Astrocyte (in vitro differentiated cells and primary cell): ENCODE data around the gene BRINP1. TPM values are rescaled to one million over a fixed set of nuclear protein-coding genes. Genes with fewer than 3 reads are reported as not detected.

Experiments
- DNase-seq: peaks from one replicate; pipeline ENCODE4 v3.0.0-alpha.2; 2010; ENCODE audit warnings: low read depth
- FAIRE-seq: peaks from 2 replicates; lab custom pipeline; 2011; peaks lifted over from hg19 to GRCh38; lab: Jason Lieb, UNC
- H2AFZ ChIP-seq: 2 replicates; pipeline ENCODE4 v1.6.0; 2012; ENCODE audit warnings: low read depth, low read length, inconsistent platforms
- H3K27ac ChIP-seq: 2 replicates; pipeline ENCODE4 v1.5.1; 2011; ENCODE audit warnings: low read depth, low read length, inconsistent platforms
- H3K27me3 ChIP-seq: 2 replicates; pipeline ENCODE4 v1.6.0; 2011; ENCODE audit warnings: low read length, inconsistent platforms; ENCODE audit not compliant: insufficient read depth
- H3K36me3 ChIP-seq: 2 replicates; pipeline ENCODE4 v1.5.1; 2011; ENCODE audit warnings: low read length, inconsistent platforms; ENCODE audit not compliant: insufficient read depth
- H3K4me1 ChIP-seq: 2 replicates; pipeline ENCODE4 v1.5.1; 2011; ENCODE audit warnings: low read length, inconsistent platforms; ENCODE audit not compliant: insufficient read depth
- H3K4me2 ChIP-seq: 2 replicates; pipeline ENCODE4 v1.6.0; 2012; ENCODE audit warnings: low read length, inconsistent platforms
- H3K4me3 ChIP-seq: 2 replicates; pipeline ENCODE4 v1.5.1; 2011; ENCODE audit warnings: low read depth, mild to moderate bottlenecking, low read length, inconsistent platforms; ENCODE audit not compliant: insufficient read depth
- H3K79me2 ChIP-seq: 2 replicates; pipeline ENCODE4 v1.6.0; 2012; ENCODE audit warnings: mild to moderate bottlenecking, low read length, inconsistent platforms; ENCODE audit not compliant: insufficient read depth
- H3K9ac ChIP-seq: 2 replicates; pipeline ENCODE4 v1.6.0; 2012; ENCODE audit warnings: mild to moderate bottlenecking, low read length, inconsistent platforms
- H3K9me3 ChIP-seq: 2 replicates; pipeline ENCODE4 v1.5.1; 2012; ENCODE audit warnings: low read depth, mild to moderate bottlenecking, low read length, inconsistent platforms; ENCODE audit not compliant: insufficient read depth
- H4K20me1 ChIP-seq: 2 replicates; pipeline ENCODE4 v1.6.0; 2012; ENCODE audit warnings: low read length, inconsistent platforms; ENCODE audit not compliant: insufficient read depth
- H3K27ac Mint-ChIP-seq: one replicate; pipeline ENCODE4 v1.8.0; 2021; ENCODE audit warnings: mild to moderate bottlenecking, mixed read lengths; ENCODE audit not compliant: unreplicated experiment
- H3K27me3 Mint-ChIP-seq: one replicate; pipeline ENCODE4 v1.8.0; 2021; ENCODE audit warnings: low read depth, mixed read lengths; ENCODE audit not compliant: unreplicated experiment
- H3K36me3 Mint-ChIP-seq: one replicate; pipeline ENCODE4 v1.8.0; 2021; ENCODE audit warnings: low read depth, mixed read lengths; ENCODE audit not compliant: unreplicated experiment
- H3K4me1 Mint-ChIP-seq: one replicate; pipeline ENCODE4 v1.8.0; 2021; ENCODE audit warnings: low read depth, mixed read lengths; ENCODE audit not compliant: unreplicated experiment
- H3K4me3 Mint-ChIP-seq: one replicate; pipeline ENCODE4 v1.8.0; 2021; ENCODE audit warnings: mild to moderate bottlenecking, moderate library complexity, mixed read lengths; ENCODE audit not compliant: unreplicated experiment
- H3K9me3 Mint-ChIP-seq: one replicate; pipeline ENCODE4 v1.8.0; 2021; ENCODE audit warnings: mild to moderate bottlenecking, mixed read lengths; ENCODE audit not compliant: unreplicated experiment
- EZH2 ChIP-seq: IDR thresholded peaks from 2 replicates; pipeline ENCODE4 v1.6.1; 2012; ENCODE audit warnings: mild to moderate bottlenecking, low read length, inconsistent platforms; ENCODE audit not compliant: insufficient read depth
- total RNA-seq: library from RNA; stranded (reverse); gene quantifications from 2 replicates; pipeline ENCODE4 v1.2.1, GENCODE V29; 2021
- TF ChIP-seq, protein P1 (sequence below): IDR thresholded peaks from 2 replicates; pipeline ENCODE4 v1.5.1; 2011; ENCODE audit warnings: low read depth, mild to moderate bottlenecking, inconsistent platforms, low read length, moderate library complexity; ENCODE audit not compliant: insufficient read depth

The BRINP1 gene
- total RNA-seq, 1 donor from 2014 or later = 2.2 TPM

DNA sequence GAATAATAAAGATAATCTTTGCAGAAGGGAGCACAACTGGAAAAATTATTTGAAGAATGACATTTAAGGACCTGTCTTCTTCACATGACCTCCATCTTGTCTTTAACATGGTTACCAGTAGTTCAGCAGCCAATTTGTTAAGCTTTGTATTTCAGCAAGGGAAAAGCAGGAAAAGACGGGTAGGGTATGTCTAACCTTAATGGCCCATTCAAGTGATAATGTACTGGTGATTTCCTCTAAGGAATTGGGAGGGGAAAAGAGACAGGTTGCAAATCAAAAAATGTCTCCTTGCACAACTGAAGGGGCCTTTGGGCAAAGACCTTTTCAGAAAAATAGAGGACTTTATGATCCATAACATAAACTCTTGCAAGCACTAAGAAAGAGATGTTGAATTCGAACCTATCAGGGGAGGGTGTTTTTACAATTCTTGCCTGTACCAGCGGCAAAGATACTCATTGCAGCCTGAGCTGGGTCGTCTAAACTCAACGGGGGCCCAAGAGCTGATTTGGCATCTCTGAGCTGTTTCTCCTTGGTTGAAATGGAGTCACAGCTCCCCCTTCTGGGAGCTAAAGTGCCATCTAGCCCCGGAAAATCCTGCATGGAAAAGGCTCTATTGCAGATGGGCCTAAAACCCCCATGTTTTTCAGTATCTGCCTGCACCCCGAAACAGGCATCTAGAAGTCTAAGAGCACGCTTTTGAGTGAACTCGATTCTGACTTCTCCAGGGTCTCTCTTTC lies 3.8 kb downstream of the BRINP1 start:
- DNase-seq (no peak), FAIRE-seq (no peak)
- H3K27me3 ChIP-seq = peaks cover 16% of the 10 kb centered on the region
- no peaks in the 10 kb centered on the region for H3K36me3 ChIP-seq
- TF ChIP-seq, protein P1, sequence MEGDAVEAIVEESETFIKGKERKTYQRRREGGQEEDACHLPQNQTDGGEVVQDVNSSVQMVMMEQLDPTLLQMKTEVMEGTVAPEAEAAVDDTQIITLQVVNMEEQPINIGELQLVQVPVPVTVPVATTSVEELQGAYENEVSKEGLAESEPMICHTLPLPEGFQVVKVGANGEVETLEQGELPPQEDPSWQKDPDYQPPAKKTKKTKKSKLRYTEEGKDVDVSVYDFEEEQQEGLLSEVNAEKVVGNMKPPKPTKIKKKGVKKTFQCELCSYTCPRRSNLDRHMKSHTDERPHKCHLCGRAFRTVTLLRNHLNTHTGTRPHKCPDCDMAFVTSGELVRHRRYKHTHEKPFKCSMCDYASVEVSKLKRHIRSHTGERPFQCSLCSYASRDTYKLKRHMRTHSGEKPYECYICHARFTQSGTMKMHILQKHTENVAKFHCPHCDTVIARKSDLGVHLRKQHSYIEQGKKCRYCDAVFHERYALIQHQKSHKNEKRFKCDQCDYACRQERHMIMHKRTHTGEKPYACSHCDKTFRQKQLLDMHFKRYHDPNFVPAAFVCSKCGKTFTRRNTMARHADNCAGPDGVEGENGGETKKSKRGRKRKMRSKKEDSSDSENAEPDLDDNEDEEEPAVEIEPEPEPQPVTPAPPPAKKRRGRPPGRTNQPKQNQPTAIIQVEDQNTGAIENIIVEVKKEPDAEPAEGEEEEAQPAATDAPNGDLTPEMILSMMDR = peak; percentile 52
- no peak for TF ChIP-seq EZH2
- Mint-ChIP-seq H3K27ac (no peak overlapping the region), H3K9me3 (peaks cover 3% of the 10 kb centered on the region), H3K4me1 (no peaks in the 10 kb centered on the region), H3K36me3 (no peaks in the 10 kb centered on the region), H3K27me3 (peaks cover 22% of the 10 kb centered on the region), H3K4me3 (no peak overlapping the region)
- no peaks in the 10 kb centered on the region for H3K79me2 ChIP-seq
- no peak overlapping the region for H3K27ac ChIP-seq
- H3K4me3 ChIP-seq = no peak overlapping the region
- H3K4me2 ChIP-seq = no peak overlapping the region
- no peak overlapping the region for H3K9ac ChIP-seq
- H3K9me3 ChIP-seq = no peaks in the 10 kb centered on the region
- H2AFZ ChIP-seq = no peak overlapping the region
- H3K4me1 ChIP-seq = no peaks in the 10 kb centered on the region
- H4K20me1 ChIP-seq = no peaks in the 10 kb centered on the region

GRCh38 chr9:119360237-119360636 lies 9.0 kb downstream of the BRINP1 start:
- no peak for FAIRE-seq
- Mint-ChIP-seq H3K27me3 (peaks cover 5% of the 10 kb centered on the region), H3K4me1 (no peaks in the 10 kb centered on the region), H3K36me3 (no peaks in the 10 kb centered on the region), H3K4me3 (no peak overlapping the region), H3K9me3 (no peaks in the 10 kb centered on the region), H3K27ac (no peak overlapping the region)
- Histone ChIP-seq H3K79me2 (no peaks in the 10 kb centered on the region), H4K20me1 (no peaks in the 10 kb centered on the region), H3K27me3 (no peaks in the 10 kb centered on the region), H3K9me3 (no peaks in the 10 kb centered on the region), H3K4me3 (no peak overlapping the region), H3K9ac (no peak overlapping the region), H3K36me3 (no peaks in the 10 kb centered on the region), H3K27ac (no peak overlapping the region), H3K4me2 (no peak overlapping the region), H2AFZ (no peak overlapping the region), H3K4me1 (no peaks in the 10 kb centered on the region)
- DNase-seq = no peak
- TF ChIP-seq EZH2 = no peak
- TF ChIP-seq, protein P1 = no peak
